ENCODE measurements around the gene SLC12A8. TPM values are rescaled to one million over a fixed set of nuclear protein-coding genes. Genes with fewer than 3 reads are reported as not detected.

SLC12A8 gene
- total and polyA plus RNA-seq, 10 donors: 0.32 to 2.8 (median 1.3) TPM

GRCh38 chr3:125185805-125186204, 26.7 kb downstream of the SLC12A8 start:
- WGBS, 5 donors: 57 to 92% (median 91%) methylated on average over 3 of the region's 3 CpGs
- H3K4me1 ChIP-seq: no peaks in the 10 kb centered on the region
- H3K36me3 ChIP-seq: no peaks in the 10 kb centered on the region
- H3K4me3 ChIP-seq: no peak overlapping the region
- intact Hi-C loops (cut with DNase I; ENCODE audit: low total_unique reads): no loop called here
- no peak overlapping the region for H3K27ac ChIP-seq
- no peaks in the 10 kb centered on the region for H3K27me3 ChIP-seq (replicated peaks in 1 of 7)
- DNase-seq: no peak
- no peaks in the 10 kb centered on the region for H3K9me3 ChIP-seq
- no peak for TF ChIP-seq POLR2A (IDR thresholded peaks at IDR 0.05)

- WGBS, 5 donors: 87 to 96% (median 91%) methylated on average over 1 of the region's 1 CpG
- Histone ChIP-seq H3K4me3 (no peak overlapping the region), H3K27ac (no peak overlapping the region), H3K27me3 (replicated peaks in 1 of 7) (no peaks in the 10 kb centered on the region), H3K4me1 (no peaks in the 10 kb centered on the region), H3K9me3 (no peaks in the 10 kb centered on the region), H3K36me3 (no peaks in the 10 kb centered on the region)
- TF ChIP-seq, protein P1, sequence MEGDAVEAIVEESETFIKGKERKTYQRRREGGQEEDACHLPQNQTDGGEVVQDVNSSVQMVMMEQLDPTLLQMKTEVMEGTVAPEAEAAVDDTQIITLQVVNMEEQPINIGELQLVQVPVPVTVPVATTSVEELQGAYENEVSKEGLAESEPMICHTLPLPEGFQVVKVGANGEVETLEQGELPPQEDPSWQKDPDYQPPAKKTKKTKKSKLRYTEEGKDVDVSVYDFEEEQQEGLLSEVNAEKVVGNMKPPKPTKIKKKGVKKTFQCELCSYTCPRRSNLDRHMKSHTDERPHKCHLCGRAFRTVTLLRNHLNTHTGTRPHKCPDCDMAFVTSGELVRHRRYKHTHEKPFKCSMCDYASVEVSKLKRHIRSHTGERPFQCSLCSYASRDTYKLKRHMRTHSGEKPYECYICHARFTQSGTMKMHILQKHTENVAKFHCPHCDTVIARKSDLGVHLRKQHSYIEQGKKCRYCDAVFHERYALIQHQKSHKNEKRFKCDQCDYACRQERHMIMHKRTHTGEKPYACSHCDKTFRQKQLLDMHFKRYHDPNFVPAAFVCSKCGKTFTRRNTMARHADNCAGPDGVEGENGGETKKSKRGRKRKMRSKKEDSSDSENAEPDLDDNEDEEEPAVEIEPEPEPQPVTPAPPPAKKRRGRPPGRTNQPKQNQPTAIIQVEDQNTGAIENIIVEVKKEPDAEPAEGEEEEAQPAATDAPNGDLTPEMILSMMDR (IDR thresholded peaks at IDR 0.05 in 8 of 11, conservative IDR thresholded peaks at IDR 0.05 in 3 of 11): no peak
- no peak for TF ChIP-seq POLR2AphosphoS5 (IDR thresholded peaks at IDR 0.05)
- intact Hi-C loops (cut with DNase I; ENCODE audit: low total_unique reads): no loop called here
- DNase-seq: no peak
Measured at GRCh38 chr3:125179884-125180240, 32.7 kb downstream of the SLC12A8 start.

DNA sequence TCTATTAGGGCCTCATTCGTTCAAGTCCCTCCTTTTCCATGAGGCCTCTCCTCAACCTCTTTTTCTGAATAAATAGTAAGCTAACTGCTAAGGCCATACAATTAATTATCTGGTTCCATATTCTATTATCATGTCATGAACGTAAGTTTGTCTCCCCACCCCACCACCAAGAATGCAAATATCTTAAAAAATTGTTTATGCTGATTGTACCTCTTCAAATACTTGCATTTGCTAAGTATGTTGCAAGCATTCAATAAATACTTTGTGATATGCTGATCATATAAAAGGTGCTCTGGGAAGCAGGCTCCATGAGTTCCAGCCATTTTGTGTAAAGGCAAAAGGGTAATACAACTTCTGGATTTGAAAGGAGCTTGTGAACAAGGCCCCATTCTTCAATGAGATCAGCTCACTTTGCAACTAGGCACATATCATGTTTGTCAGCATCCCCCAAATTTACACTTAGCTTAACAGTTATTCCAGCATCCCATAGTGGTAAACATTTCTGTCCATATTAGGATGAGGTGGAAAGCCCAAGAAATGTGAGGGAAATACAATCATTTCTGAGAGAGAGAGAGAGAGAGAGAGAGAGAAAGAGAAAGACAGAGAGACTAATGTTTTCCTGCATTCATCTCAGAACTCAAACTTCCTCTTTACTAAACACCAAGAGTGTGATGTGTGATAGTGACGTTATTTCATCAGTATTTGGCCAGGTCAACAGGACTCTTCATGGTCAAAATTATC, 33.2 kb downstream of the SLC12A8 start:
- peaks cover 0 to 5% (median 1%) of the 10 kb centered on the region in 8 donors for H3K9me3 ChIP-seq
- H3K27me3 ChIP-seq (replicated peaks in 1 of 7): no peaks in the 10 kb centered on the region
- no peaks in the 10 kb centered on the region for H3K4me1 ChIP-seq
- intact Hi-C loops (cut with DNase I; ENCODE audit: low total_unique reads): no loop called here
- no peak for DNase-seq
- no peaks in the 10 kb centered on the region for H3K36me3 ChIP-seq
- TF ChIP-seq, protein P1 (IDR thresholded peaks at IDR 0.05 in 8 of 11, conservative IDR thresholded peaks at IDR 0.05 in 3 of 11): no peak
- no peak for TF ChIP-seq POLR2A (IDR thresholded peaks at IDR 0.05)
- TF ChIP-seq POLR2AphosphoS5 (IDR thresholded peaks at IDR 0.05): no peak
- no peak overlapping the region for H3K27ac ChIP-seq
- 63 to 75% (median 71%) methylated on average over 3 of the region's 3 CpGs for WGBS, 5 donors
- H3K4me3 ChIP-seq: no peak overlapping the region

GRCh38 chr3:125177746-125178145, 34.8 kb downstream of the SLC12A8 start:
- TF ChIP-seq POLR2A (IDR thresholded peaks at IDR 0.05): no peak
- no peak for TF ChIP-seq POLR2AphosphoS5 (IDR thresholded peaks at IDR 0.05)
- TF ChIP-seq, protein P1 (IDR thresholded peaks at IDR 0.05 in 8 of 11, conservative IDR thresholded peaks at IDR 0.05 in 3 of 11): no peak
- H3K4me1 ChIP-seq: no peaks in the 10 kb centered on the region
- DNase-seq: no peak
- H3K27ac ChIP-seq: no peak overlapping the region
- H3K4me3 ChIP-seq: no peak overlapping the region
- intact Hi-C loops (cut with DNase I; ENCODE audit: low total_unique reads): no loop called here
- WGBS, 5 donors: 93 to 97% (median 95%) methylated on average over 13 of the region's 13 CpGs
- H3K27me3 ChIP-seq (replicated peaks in 1 of 7): no peaks in the 10 kb centered on the region
- H3K9me3 ChIP-seq: peaks cover 0 to 14% (median 8%) of the 10 kb centered on the region in 8 donors
- no peaks in the 10 kb centered on the region for H3K36me3 ChIP-seq
